ENCODE measurements around the gene RGS6.

GRCh38 chr14:71931492-71932228 is 569 bp upstream of the RGS6 start:
- TF ChIP-seq EZH2phosphoT487 (IDR thresholded peaks at IDR 0.05; ENCODE audit: insufficient read depth, low read depth) (no peak), EZH2 (IDR thresholded peaks at IDR 0.05; ENCODE audit: insufficient read depth, poor library complexity, severe bottlenecking) (no peak)
